Keratinocyte (primary cell): ENCODE data around the gene SLC38A3.

Experiments
- EZH2 ChIP-seq: IDR thresholded peaks from one replicate; pipeline ENCODE4 v1.6.1; 2012; ENCODE audit warnings: inconsistent platforms, mild to moderate bottlenecking, low read length, moderate library complexity
- TF ChIP-seq, protein P1 (sequence below), 3 experiments: IDR thresholded peaks in 1 of 3; conservative IDR thresholded peaks in 1 of 3; optimal IDR thresholded peaks in 1 of 3; 2 replicates in 2 of 3; 3 replicates in 1 of 3; pipeline versions ENCODE3 to v1.5.1; 2011; ENCODE audit warnings: low read length in 3 of 3, mild to moderate bottlenecking in 3 of 3, moderate library complexity in 2 of 3, control low read depth in 1 of 3, inconsistent platforms in 1 of 3; ENCODE audit not compliant: insufficient read depth in 2 of 3; ENCODE audit errors: extremely low read depth in 1 of 3

DNA sequence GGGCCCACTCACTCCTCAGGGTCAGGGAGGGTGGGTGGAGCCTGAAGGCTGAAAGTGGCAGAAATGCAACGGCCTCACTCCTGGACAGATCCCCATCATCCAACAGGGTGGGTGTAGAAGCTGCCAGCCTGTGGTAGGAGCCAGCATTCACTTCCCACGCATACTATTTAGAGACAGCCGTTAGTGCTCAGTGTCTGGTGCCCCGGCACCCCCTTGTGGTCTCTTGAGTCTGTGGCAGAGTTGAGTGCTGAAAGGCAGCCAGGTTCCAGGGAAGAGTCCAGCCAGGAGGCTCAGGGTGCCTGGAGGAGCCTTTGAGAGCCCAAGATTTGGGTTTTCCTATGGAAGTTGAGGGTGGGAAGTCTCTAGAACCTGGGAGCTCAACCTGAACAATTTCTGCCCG lies 15.8 kb upstream of the SLC38A3 start:
- TF ChIP-seq, protein P1, sequence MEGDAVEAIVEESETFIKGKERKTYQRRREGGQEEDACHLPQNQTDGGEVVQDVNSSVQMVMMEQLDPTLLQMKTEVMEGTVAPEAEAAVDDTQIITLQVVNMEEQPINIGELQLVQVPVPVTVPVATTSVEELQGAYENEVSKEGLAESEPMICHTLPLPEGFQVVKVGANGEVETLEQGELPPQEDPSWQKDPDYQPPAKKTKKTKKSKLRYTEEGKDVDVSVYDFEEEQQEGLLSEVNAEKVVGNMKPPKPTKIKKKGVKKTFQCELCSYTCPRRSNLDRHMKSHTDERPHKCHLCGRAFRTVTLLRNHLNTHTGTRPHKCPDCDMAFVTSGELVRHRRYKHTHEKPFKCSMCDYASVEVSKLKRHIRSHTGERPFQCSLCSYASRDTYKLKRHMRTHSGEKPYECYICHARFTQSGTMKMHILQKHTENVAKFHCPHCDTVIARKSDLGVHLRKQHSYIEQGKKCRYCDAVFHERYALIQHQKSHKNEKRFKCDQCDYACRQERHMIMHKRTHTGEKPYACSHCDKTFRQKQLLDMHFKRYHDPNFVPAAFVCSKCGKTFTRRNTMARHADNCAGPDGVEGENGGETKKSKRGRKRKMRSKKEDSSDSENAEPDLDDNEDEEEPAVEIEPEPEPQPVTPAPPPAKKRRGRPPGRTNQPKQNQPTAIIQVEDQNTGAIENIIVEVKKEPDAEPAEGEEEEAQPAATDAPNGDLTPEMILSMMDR (optimal IDR thresholded peaks at IDR 0.05 in 1 of 3, IDR thresholded peaks at IDR 0.05 in 1 of 3, conservative IDR thresholded peaks at IDR 0.05 in 1 of 3; ENCODE audit: extremely low read depth in 1 of 3, insufficient read depth in 2 of 3, low read length in 3 of 3) = peak in 2 of 3 experiments; percentile 70 to 88
- TF ChIP-seq EZH2 = no peak
